Measurements from ENCODE around the gene ACTL10. TPM values are rescaled to one million over a fixed set of nuclear protein-coding genes. Genes with fewer than 3 reads are reported as not detected.
A peak's percentile ranks its signal among the peaks of the same experiment; 100 is the strongest.
"Not testable (repeated sequence)": the region's sequence is repeated elsewhere in the genome, so short reads cannot be mapped to it uniquely, and the experiment has no call there.

Gene ACTL10
- 1 to 10 TPM; 4.4 to 4.9 TPM for total RNA-seq

GRCh38 chr20:33666293-33667244 is at the start of gene ACTL10:
Gene ACTL10, plus strand, starts transcription at chr20:33666943. Its CDS starts 555 bp downstream, at chr20:33667498.
- DNase-seq, result peak; percentile 84
- Mint-ChIP-seq H3K9me3 (no peaks in the 10 kb centered on the region), H3K27ac (peak within 1 kb of the TSS; percentile 93), H3K4me1 (peaks cover 28% of the 10 kb centered on the region), H3K4me3 (peak within 1 kb of the TSS; percentile 92), H3K27me3 (no peaks in the 10 kb centered on the region), H3K36me3 (peaks cover 4% of the 10 kb centered on the region)
- POLR2A ChIA-PET, result interaction anchor here (0.9 to 8.3 kb wide), 12 partner anchors 9 to 446 kb away, joined by 3 to 116 read pairs (median 12); partner anchors contain the start of genes CBFA2T2, CDK5RAP1, E2F1 and EIF2S2
- ATAC-seq (ENCODE audit: low read depth), result peak; percentile 51

DNA sequence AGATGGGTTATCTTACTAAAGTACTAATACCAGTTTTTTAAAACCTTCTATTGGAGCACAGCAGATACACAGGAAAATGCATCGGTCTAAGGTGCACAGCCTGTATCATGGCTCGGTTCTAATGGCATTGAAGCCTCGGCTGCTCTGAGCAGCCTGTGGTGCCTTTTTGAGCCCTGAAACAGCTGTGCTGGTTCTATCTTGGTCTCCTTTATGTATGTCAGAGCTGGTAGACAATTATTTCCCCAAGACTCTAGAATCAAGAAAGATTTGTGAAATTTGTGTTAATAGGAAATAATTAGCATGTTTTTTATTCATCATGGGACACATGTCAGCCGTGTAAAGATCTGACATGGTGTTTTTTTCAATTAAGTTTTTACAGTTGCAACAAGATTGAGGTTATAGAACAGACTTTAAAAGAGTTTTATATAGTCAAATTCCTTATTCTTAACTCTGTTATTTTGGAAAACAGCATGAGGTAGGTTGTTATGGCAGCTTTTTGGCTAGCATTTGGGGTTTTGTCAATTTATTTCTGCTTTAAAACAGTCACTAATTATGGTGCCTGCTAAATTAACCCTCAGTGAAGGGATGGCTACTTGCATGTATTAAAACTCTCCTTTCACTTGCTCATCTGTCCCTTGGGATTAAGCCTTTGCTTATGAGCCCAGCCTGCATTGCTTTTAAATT is 44.9 kb upstream of the ACTL10 start:
- Mint-ChIP-seq H3K9me3 (no peaks in the 10 kb centered on the region), H3K4me3 (no peak overlapping the region), H3K27ac (no peak overlapping the region), H3K27me3 (no peaks in the 10 kb centered on the region), H3K4me1 (peaks cover 4% of the 10 kb centered on the region), H3K36me3 (peaks cover 20% of the 10 kb centered on the region)
- ATAC-seq (ENCODE audit: low read depth), result no peak
- POLR2A ChIA-PET, result no interaction called here
- no peak for DNase-seq

GRCh38 chr20:33622705-33623365 is 43.9 kb upstream of the ACTL10 start:
- H3K4me3 Mint-ChIP-seq, result no peak overlapping the region
- DNase-seq (no peak), ATAC-seq (ENCODE audit: low read depth) (no peak)
- no peak overlapping the region for H3K27ac Mint-ChIP-seq
- POLR2A ChIA-PET, result no interaction called here
- H3K36me3 Mint-ChIP-seq, result peaks cover 18% of the 10 kb centered on the region
- peaks cover 4% of the 10 kb centered on the region for H3K4me1 Mint-ChIP-seq
- H3K9me3 Mint-ChIP-seq, result no peaks in the 10 kb centered on the region
- H3K27me3 Mint-ChIP-seq, result no peaks in the 10 kb centered on the region

DNA sequence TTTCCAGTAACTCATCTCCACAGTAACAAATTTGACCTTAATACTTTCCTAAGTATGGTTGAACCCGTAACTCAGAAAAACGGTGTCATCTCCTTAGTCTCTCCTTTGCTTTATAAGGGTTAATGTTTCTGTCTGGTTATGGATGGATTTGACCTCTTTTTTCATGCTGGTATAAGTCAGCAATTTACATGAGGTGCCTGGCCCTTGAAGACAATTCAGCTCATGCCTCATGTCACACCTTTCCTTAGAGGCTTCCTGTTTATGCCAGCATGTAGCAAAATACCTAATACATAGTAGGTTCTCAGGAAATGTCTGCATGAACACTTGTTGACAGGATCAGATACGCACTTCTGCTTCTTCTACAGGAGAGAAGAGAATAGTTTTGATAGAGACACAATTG is 42.3 kb upstream of the ACTL10 start:
- no peak for ATAC-seq (ENCODE audit: low read depth)
- no peak overlapping the region for H3K4me3 Mint-ChIP-seq
- H3K4me1 Mint-ChIP-seq, result peaks cover 4% of the 10 kb centered on the region

DNA sequence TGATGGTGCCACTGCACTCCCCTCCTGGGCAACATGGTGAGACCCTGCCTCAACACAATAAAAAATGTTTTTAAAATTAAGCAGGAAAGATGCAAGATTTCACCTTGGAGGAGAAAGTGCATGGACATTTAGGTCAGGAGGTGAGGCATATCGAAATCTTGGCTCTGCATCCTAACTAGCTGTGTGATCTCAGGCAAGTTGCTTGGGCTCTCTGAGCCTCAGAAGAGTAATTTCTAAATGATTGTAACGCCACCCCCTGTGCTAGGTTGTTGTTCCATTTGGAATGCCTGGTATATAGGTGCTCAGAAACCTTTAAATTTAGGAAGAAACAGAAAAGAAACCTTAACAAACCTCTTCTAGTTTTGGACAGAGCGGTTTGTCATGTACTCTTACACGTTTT is 40.6 kb upstream of the ACTL10 start:
- Mint-ChIP-seq H3K9me3 (no peaks in the 10 kb centered on the region), H3K27ac (no peak overlapping the region), H3K4me1 (peaks cover 4% of the 10 kb centered on the region), H3K4me3 (no peak overlapping the region), H3K27me3 (no peaks in the 10 kb centered on the region), H3K36me3 (peaks cover 20% of the 10 kb centered on the region)
- POLR2A ChIA-PET, result interaction anchor here (0.6 kb wide), 1 partner anchor 10 kb away, joined by 5 read pairs; no protein-coding TSS in a partner anchor
- ATAC-seq (ENCODE audit: low read depth), result no peak
- DNase-seq, result no peak

More for the DNA sequence above, 42.3 kb upstream of the ACTL10 start:
- POLR2A ChIA-PET, result no interaction called here
- Mint-ChIP-seq H3K9me3 (no peaks in the 10 kb centered on the region), H3K27me3 (no peaks in the 10 kb centered on the region), H3K36me3 (peaks cover 17% of the 10 kb centered on the region), H3K27ac (no peak overlapping the region)
- DNase-seq, result no peak

- POLR2A ChIA-PET, result no interaction called here
- no peak for ATAC-seq (ENCODE audit: low read depth)
- no peaks in the 10 kb centered on the region for H3K9me3 Mint-ChIP-seq
- H3K27me3 Mint-ChIP-seq, result no peaks in the 10 kb centered on the region
- H3K36me3 Mint-ChIP-seq, result peaks cover 22% of the 10 kb centered on the region
- no peak for DNase-seq
- H3K27ac Mint-ChIP-seq, result no peak overlapping the region
- H3K4me1 Mint-ChIP-seq, result peaks cover 4% of the 10 kb centered on the region
- H3K4me3 Mint-ChIP-seq, result no peak overlapping the region
These were observed 39.0 kb upstream of the ACTL10 start for GRCh38 chr20:33627577-33628216.

GRCh38 chr20:33629533-33629932 is 37.2 kb upstream of the ACTL10 start:
- no peak overlapping the region for H3K27ac Mint-ChIP-seq
- peaks cover 17% of the 10 kb centered on the region for H3K36me3 Mint-ChIP-seq
- H3K4me3 Mint-ChIP-seq, result no peak overlapping the region
- ATAC-seq (ENCODE audit: low read depth), result no peak
- no peak for DNase-seq
- POLR2A ChIA-PET, result no interaction called here
- H3K4me1 Mint-ChIP-seq, result peaks cover 4% of the 10 kb centered on the region
- no peaks in the 10 kb centered on the region for H3K27me3 Mint-ChIP-seq
- no peaks in the 10 kb centered on the region for H3K9me3 Mint-ChIP-seq

GRCh38 chr20:33629979-33630378 is 36.8 kb upstream of the ACTL10 start:
- no peak overlapping the region for H3K27ac Mint-ChIP-seq
- H3K4me3 Mint-ChIP-seq, result no peak overlapping the region
- H3K4me1 Mint-ChIP-seq, result peaks cover 4% of the 10 kb centered on the region
- ATAC-seq (ENCODE audit: low read depth) (no peak), DNase-seq (no peak)
- peaks cover 14% of the 10 kb centered on the region for H3K36me3 Mint-ChIP-seq
- H3K9me3 Mint-ChIP-seq, result no peaks in the 10 kb centered on the region
- POLR2A ChIA-PET, result no interaction called here
- H3K27me3 Mint-ChIP-seq, result no peaks in the 10 kb centered on the region

DNA sequence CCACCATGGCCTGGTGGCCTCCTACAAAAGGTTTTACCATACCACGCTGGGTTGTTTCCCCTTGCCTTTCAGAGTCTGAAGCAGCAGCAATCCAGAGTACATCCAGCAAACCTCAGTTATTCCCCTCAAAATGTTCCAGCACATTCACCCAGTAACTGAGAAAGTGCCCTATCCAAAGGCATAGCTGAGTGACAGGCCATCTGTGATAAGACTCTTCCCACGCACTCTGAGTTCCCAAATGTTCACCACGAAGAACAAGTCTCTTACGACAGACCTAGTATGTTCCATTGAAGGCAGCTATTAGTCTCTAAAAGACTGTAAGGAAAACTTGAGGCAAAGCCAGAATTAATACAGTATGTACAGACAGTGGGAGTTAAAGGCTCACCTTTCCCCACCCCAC is 36.2 kb upstream of the ACTL10 start:
- no peaks in the 10 kb centered on the region for H3K27me3 Mint-ChIP-seq
- H3K4me3 Mint-ChIP-seq, result no peak overlapping the region
- peaks cover 4% of the 10 kb centered on the region for H3K4me1 Mint-ChIP-seq
- no peak for DNase-seq
- no peak overlapping the region for H3K27ac Mint-ChIP-seq
- ATAC-seq (ENCODE audit: low read depth), result no peak
- H3K9me3 Mint-ChIP-seq, result no peaks in the 10 kb centered on the region
- peaks cover 8% of the 10 kb centered on the region for H3K36me3 Mint-ChIP-seq
- POLR2A ChIA-PET, result no interaction called here

- ATAC-seq (ENCODE audit: low read depth), result not testable (repeated sequence)
These were observed 34.8 kb upstream of the ACTL10 start for GRCh38 chr20:33631910-33632309.

GRCh38 chr20:33635341-33635740 is 31.4 kb upstream of the ACTL10 start:
- Mint-ChIP-seq H3K36me3 (peaks cover 10% of the 10 kb centered on the region), H3K27ac (no peak overlapping the region), H3K9me3 (no peaks in the 10 kb centered on the region), H3K4me3 (no peak overlapping the region), H3K4me1 (peaks cover 4% of the 10 kb centered on the region), H3K27me3 (no peaks in the 10 kb centered on the region)
- POLR2A ChIA-PET, result interaction anchor here (0.7 kb wide), 1 partner anchor 9 kb away, joined by 5 read pairs; no protein-coding TSS in a partner anchor
- no peak for DNase-seq
- ATAC-seq (ENCODE audit: low read depth), result no peak

More at GRCh38 chr20:33631910-33632309, 34.8 kb upstream of the ACTL10 start:
- H3K27me3 Mint-ChIP-seq, H3K36me3 Mint-ChIP-seq, H3K4me3 Mint-ChIP-seq, H3K9me3 Mint-ChIP-seq, H3K27ac Mint-ChIP-seq, POLR2A ChIA-PET, H3K4me1 Mint-ChIP-seq, DNase-seq: not testable (repeated sequence)

GRCh38 chr20:33636776-33637175 is 30.0 kb upstream of the ACTL10 start:
- Mint-ChIP-seq H3K4me3 (no peak overlapping the region), H3K27me3 (no peaks in the 10 kb centered on the region), H3K9me3 (no peaks in the 10 kb centered on the region), H3K4me1 (peaks cover 4% of the 10 kb centered on the region), H3K36me3 (peaks cover 10% of the 10 kb centered on the region), H3K27ac (no peak overlapping the region)
- DNase-seq (no peak), ATAC-seq (ENCODE audit: low read depth) (no peak)
- POLR2A ChIA-PET, result no interaction called here

DNA sequence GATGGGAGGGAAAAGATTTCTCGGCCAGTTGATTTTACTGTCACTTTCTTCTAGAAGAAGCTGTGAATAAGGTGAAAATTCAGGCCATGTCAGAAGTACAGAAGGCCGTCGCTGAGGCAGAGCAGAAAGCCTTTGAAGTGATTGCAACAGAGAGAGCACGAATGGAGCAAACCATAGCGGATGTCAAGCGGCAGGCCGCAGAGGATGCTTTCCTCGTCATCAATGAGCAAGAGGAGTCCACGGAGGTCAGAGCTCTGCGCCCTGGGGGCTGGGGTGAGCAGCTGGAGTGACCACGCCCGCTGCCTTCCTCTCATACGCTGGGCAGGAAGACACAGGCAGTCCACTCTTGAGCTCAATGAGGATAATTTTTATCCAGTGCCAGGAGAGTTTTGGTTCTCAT is 26.5 kb upstream of the ACTL10 start:
- H3K4me3 Mint-ChIP-seq, result no peak overlapping the region
- H3K9me3 Mint-ChIP-seq, result no peaks in the 10 kb centered on the region
- no peak for ATAC-seq (ENCODE audit: low read depth)
- DNase-seq, result no peak
- POLR2A ChIA-PET, result no interaction called here
- peaks cover 10% of the 10 kb centered on the region for H3K36me3 Mint-ChIP-seq
- H3K4me1 Mint-ChIP-seq, result no peaks in the 10 kb centered on the region
- H3K27me3 Mint-ChIP-seq, result no peaks in the 10 kb centered on the region
- no peak overlapping the region for H3K27ac Mint-ChIP-seq
